BJ (cell line): ENCODE results near the gene STOX2. TPM values are rescaled to one million over a fixed set of nuclear protein-coding genes. Genes with fewer than 3 reads are reported as not detected.

ENCODE experiments used
- CTCF ChIA-PET: fragments of 350-600 bp; formaldehyde crosslinking; extraction: SDS; loops from one replicate; lab custom pipeline; 2021; ENCODE audit warnings: antibody characterized with exemption, inconsistent platforms; lab: Yijun Ruan, JAX
- POLR2A ChIA-PET: fragments of 300-600 bp; sonication (Branson Sonifier 250); formaldehyde crosslinking; extraction: SDS; loops from one replicate; lab custom pipeline; 2021; ENCODE audit warnings: antibody characterized with exemption; lab: Charles Lee
- DNase-seq: peaks from one replicate; pipeline ENCODE4 v3.0.0-alpha.2; 2011; ENCODE audit warnings: low read depth
- H3K27me3 ChIP-seq: 2 replicates; pipeline ENCODE4 v1.6.0; 2011; ENCODE audit warnings: low read length; ENCODE audit not compliant: control insufficient read depth, insufficient read depth
- H3K36me3 ChIP-seq: 2 replicates; pipeline ENCODE4 v1.5.1; 2011; ENCODE audit warnings: low read length; ENCODE audit not compliant: control insufficient read depth, insufficient read depth
- H3K4me3 ChIP-seq: 2 replicates; pipeline ENCODE4 v1.5.1; 2011; ENCODE audit warnings: low read depth, mild to moderate bottlenecking, control low read depth, low read length
- CTCF ChIP-seq: IDR thresholded peaks from 2 replicates; pipeline ENCODE4 v1.5.1; 2011; ENCODE audit warnings: low read depth, mild to moderate bottlenecking, control low read depth, inconsistent platforms, low read length, moderate library complexity; ENCODE audit not compliant: insufficient read depth
- polyA minus RNA-seq: library from RNA; depleted of rRNA, polyadenylated mRNA; stranded (reverse); fragments of >200 nt; gene quantifications from 2 replicates; pipeline ENCODE4 v1.2.3, GENCODE V29; 2011; rRNA and poly(A)+ RNA removed
- polyA plus RNA-seq: library from polyadenylated mRNA; depleted of rRNA; stranded (reverse); fragments of >200 nt; gene quantifications from 2 replicates; pipeline ENCODE4 v1.2.3, GENCODE V29; 2011; rRNA removed

The STOX2 gene
- polyA plus RNA-seq (0.04 and 0.27 TPM in 2 replicates), polyA minus RNA-seq (under 0.01 and 0.41 TPM in 2 replicates)

GRCh38 chr4:183905081-183905592, at the start of gene STOX2:
STOX2 (plus strand) TSS chr4:183905307; CDS start chr4:183906791, 1,484 bp downstream.
- peaks cover 21% of the 10 kb centered on the region for H3K27me3 ChIP-seq
- no peaks in the 10 kb centered on the region for H3K36me3 ChIP-seq
- CTCF ChIA-PET = interaction anchor here (0.7 kb wide), 1 partner anchor 28 kb away, joined by 3 read pairs; no protein-coding TSS in a partner anchor
- no peak for DNase-seq
- POLR2A ChIA-PET = no interaction called here
- peak within 1 kb of the TSS; percentile 23 for H3K4me3 ChIP-seq
- TF ChIP-seq CTCF = no peak

- no peak for TF ChIP-seq CTCF
- Histone ChIP-seq H3K27me3 (no peaks in the 10 kb centered on the region), H3K36me3 (no peaks in the 10 kb centered on the region), H3K4me3 (no peak overlapping the region)
- ChIA-PET POLR2A (no interaction called here), CTCF (no interaction called here)
- no peak for DNase-seq
Measured at GRCh38 chr4:183855323-183856190, 49.5 kb upstream of the STOX2 start.

- Histone ChIP-seq H3K4me3 (no peak overlapping the region), H3K27me3 (no peaks in the 10 kb centered on the region), H3K36me3 (no peaks in the 10 kb centered on the region)
- DNase-seq = no peak
- POLR2A ChIA-PET = no interaction called here
- no peak for TF ChIP-seq CTCF
- CTCF ChIA-PET = no interaction called here
Measured at GRCh38 chr4:183857040-183857439, 48.1 kb upstream of the STOX2 start.

GRCh38 chr4:183858011-183858615, 47.0 kb upstream of the STOX2 start:
- Histone ChIP-seq H3K4me3 (no peak overlapping the region), H3K27me3 (no peaks in the 10 kb centered on the region), H3K36me3 (no peaks in the 10 kb centered on the region)
- DNase-seq = no peak
- ChIA-PET POLR2A (no interaction called here), CTCF (no interaction called here)
- no peak for TF ChIP-seq CTCF

GRCh38 chr4:183860119-183860518, 45.0 kb upstream of the STOX2 start:
- no peak for DNase-seq
- H3K4me3 ChIP-seq = no peak overlapping the region
- H3K27me3 ChIP-seq = no peaks in the 10 kb centered on the region
- no peaks in the 10 kb centered on the region for H3K36me3 ChIP-seq
- POLR2A ChIA-PET = no interaction called here
- TF ChIP-seq CTCF = no peak
- CTCF ChIA-PET = no interaction called here
